HepG2 (cell line): ENCODE data around the gene GALNT10. TPM values are rescaled to one million over a fixed set of nuclear protein-coding genes. Genes with fewer than 3 reads are reported as not detected.

ENCODE experiments used
- ATAC-seq: fragments of 200-7000 bp; cut with Tn5 transposase; 3 replicates; pipeline ENCODE4 v1.9.1; 2020; ENCODE audit warnings: mild to moderate bottlenecking, moderate library complexity
- BruUV-seq: library from RNA; stranded (reverse); fragments of 400-500 nt; replicated peaks from 2 replicates; lab custom pipeline; 2021; lab: Mats Ljungman, UMichigan
- CTCF ChIA-PET: fragments of 300-600 bp; formaldehyde crosslinking; extraction: SDS; loops from one replicate; lab custom pipeline; 2021; ENCODE audit warnings: low total read pairs, inconsistent platforms, low intra/inter-chr PET ratio; lab: Yijun Ruan, JAX
- POLR2A ChIA-PET: fragments of 350-600 bp; sonication (Branson Sonifier 250); formaldehyde crosslinking; loops from one replicate; lab custom pipeline; 2020; ENCODE audit warnings: antibody characterized with exemption, inconsistent platforms; lab: Yijun Ruan, JAX
- DNase-seq: peaks from one replicate; pipeline ENCODE4 v3.0.0-alpha.2; 2015; ENCODE audit warnings: low spot score
- FAIRE-seq: peaks from 3 replicates; lab custom pipeline; 2011; peaks lifted over from hg19 to GRCh38; lab: Jason Lieb, UNC
- H2AFZ ChIP-seq: one replicate; pipeline ENCODE4 v1.6.1; 2011; ENCODE audit warnings: low read length, inconsistent platforms
- H3K27ac ChIP-seq: fragments of 300-600 bp; 3 replicates; pipeline ENCODE4 v1.8.0; 2011; ENCODE audit warnings: mixed run types, mild to moderate bottlenecking, mixed read lengths, low read length, inconsistent platforms; ENCODE audit not compliant: insufficient read depth; ENCODE audit errors: extremely low read length
- H3K27me3 ChIP-seq, 2 experiments: fragments of 200-600 bp in 1 of 2; 2 replicates in 1 of 2; 3 replicates in 1 of 2; pipeline versions ENCODE4 v1.6.0 to v1.8.0; 2011; ENCODE audit warnings: low read length in 2 of 2, mild to moderate bottlenecking in 2 of 2, moderate library complexity in 2 of 2, inconsistent platforms in 1 of 2; ENCODE audit not compliant: insufficient read depth in 2 of 2, control insufficient read depth in 1 of 2
- H3K36me3 ChIP-seq, 2 experiments: fragments of 200-600 bp in 1 of 2; replicated peaks in 1 of 2; 2 replicates in 1 of 2; 3 replicates in 1 of 2; pipeline versions ENCODE4 v1.5.1 to v1.8.0; 2011; ENCODE audit warnings: low read length in 2 of 2, inconsistent platforms in 1 of 2; ENCODE audit not compliant: insufficient read depth in 2 of 2, control insufficient read depth in 1 of 2
- H3K4me1 ChIP-seq: 2 replicates; pipeline ENCODE4 v1.5.1; 2012; ENCODE audit warnings: low read length, inconsistent platforms; ENCODE audit not compliant: insufficient read depth
- H3K4me2 ChIP-seq: 2 replicates; pipeline ENCODE4 v1.6.0; 2011; ENCODE audit warnings: low read depth, low read length, inconsistent platforms
- H3K4me3 ChIP-seq, 3 experiments: fragments of 200-600 bp in 1 of 3; sonication (generic), shearing (Covaris generic) in 1 of 3; replicated peaks in 1 of 3; 2 replicates each; pipeline ENCODE4 v1.5.1; 2011 to 2016; ENCODE audit warnings: low read length in 3 of 3, inconsistent platforms in 2 of 3, low read depth in 2 of 3, mild to moderate bottlenecking in 2 of 3, control low read depth in 1 of 3, mixed read lengths in 1 of 3; ENCODE audit not compliant: insufficient read depth in 1 of 3
- H3K79me2 ChIP-seq: one replicate; pipeline ENCODE4 v1.6.1; 2011; ENCODE audit warnings: low read length, inconsistent platforms; ENCODE audit not compliant: insufficient read depth
- H3K9ac ChIP-seq: 2 replicates; pipeline ENCODE4 v1.6.0; 2011; ENCODE audit warnings: mild to moderate bottlenecking, low read depth, low read length, inconsistent platforms; ENCODE audit not compliant: insufficient read depth
- H3K9me3 ChIP-seq: 2 replicates; pipeline ENCODE4 v1.5.1; 2012; ENCODE audit warnings: mild to moderate bottlenecking, low read length
- H4K20me1 ChIP-seq: 2 replicates; pipeline ENCODE4 v1.6.0; 2011; ENCODE audit warnings: inconsistent platforms, mild to moderate bottlenecking, low read length, moderate library complexity; ENCODE audit not compliant: insufficient read depth
- BORCS8-MEF2B ChIP-seq: sonication (generic); formaldehyde crosslinking; IDR thresholded peaks from 2 replicates; pipeline ENCODE4 v1.8.0; 2022; ENCODE audit warnings: mild to moderate bottlenecking, missing genetic modification reagents
- FOXK2 ChIP-seq: fragments of 450-650 bp; IDR thresholded peaks from 2 replicates; pipeline ENCODE4 v1.6.1; 2016
- NFYB ChIP-seq: sonication (generic); formaldehyde crosslinking; IDR thresholded peaks from 2 replicates; pipeline ENCODE4 v1.4.0; 2020; ENCODE audit warnings: missing genetic modification reagents
- PHF20 ChIP-seq: sonication (generic); formaldehyde crosslinking; IDR thresholded peaks from 2 replicates; pipeline ENCODE4 v1.5.0; 2020; ENCODE audit warnings: mild to moderate bottlenecking, missing genetic modification reagents
- PHF8 ChIP-seq: sonication (generic); formaldehyde crosslinking; IDR thresholded peaks from 2 replicates; pipeline ENCODE4 v1.5.0; 2020; ENCODE audit warnings: missing genetic modification reagents
- RARA ChIP-seq: IDR thresholded peaks from 2 replicates; pipeline ENCODE4 v1.6.1; 2016; ENCODE audit warnings: missing genetic modification reagents, missing compliant biosample characterization
- SOX5 ChIP-seq: IDR thresholded peaks from 2 replicates; pipeline ENCODE4 v1.6.1; 2016; ENCODE audit warnings: borderline replicate concordance
- THAP11 ChIP-seq: IDR thresholded peaks from 2 replicates; pipeline ENCODE4 v1.6.1; 2016; ENCODE audit warnings: missing biosample characterization, missing genetic modification reagents
- TMF1 ChIP-seq: sonication (generic); formaldehyde crosslinking; IDR thresholded peaks from 2 replicates; pipeline ENCODE4 v1.8.1; 2022; ENCODE audit warnings: low read depth, missing genetic modification reagents
- ZIK1 ChIP-seq: sonication (generic); formaldehyde crosslinking; IDR thresholded peaks from 2 replicates; pipeline ENCODE4 v1.5.0; 2020; ENCODE audit warnings: mild to moderate bottlenecking, low read depth, missing genetic modification reagents, borderline replicate concordance
- ZNF547 ChIP-seq: sonication (generic); formaldehyde crosslinking; IDR thresholded peaks from 2 replicates; pipeline ENCODE4 v1.5.1; 2020; ENCODE audit warnings: mild to moderate bottlenecking, missing genetic modification reagents
- ZNF660 ChIP-seq: sonication (generic); formaldehyde crosslinking; IDR thresholded peaks from 2 replicates; pipeline ENCODE4 v1.5.1; 2020; ENCODE audit warnings: mild to moderate bottlenecking, low read depth, missing genetic modification reagents, borderline replicate concordance
- WGBS: methylation state at CpG from one replicate; pipeline ENCODE4 v1.1.6; 2017; ENCODE audit warnings: low lambda C conversion rate; 5-methylcytosine and 5-hydroxymethylcytosine counted together
- in situ Hi-C: cut with HindIII; loops from 2 replicates; pipeline ENCODE4 v1.10.0; 2017; ENCODE audit warnings: low pct_unique_long_range_greater_than_20kb; ENCODE audit not compliant: extremely low pct_ligation_motif_present
- intact Hi-C: fragments of 100-400 bp; cut with micrococcal nuclease; formaldehyde crosslinking; loops from one replicate; pipeline ENCODE4 v1.10.0; 2022; ENCODE audit not compliant: unreplicated experiment
- polyA plus RNA-seq, 8 experiments: library from polyadenylated mRNA; depleted of rRNA in 3 of 8; stranded (reverse) in 7 of 8; unstranded in 1 of 8; fragments of >200 nt; fragmentation: Illumina TruSeq in 4 of 8; extraction: Trizol in 4 of 8; gene quantifications; 2 replicates each; pipeline versions ENCODE4 v1.2.1 to v1.2.3, GENCODE V29; 2011 to 2016; ENCODE audit warnings: low read depth in 4 of 8, missing spikeins in 1 of 8, mixed read lengths in 1 of 8; ENCODE audit not compliant: insufficient read depth in 1 of 8
- total RNA-seq, 5 experiments: library from RNA; depleted of rRNA; stranded (reverse); fragments of >200 nt; fragmentation: Illumina TruSeq; extraction: Trizol; gene quantifications; 2 replicates each; pipeline ENCODE4 v1.2.3, GENCODE V29; 2016; ENCODE audit warnings: low read depth in 1 of 5
- TF ChIP-seq, protein P1 (sequence below): sonication (generic); formaldehyde crosslinking; IDR thresholded peaks from 2 replicates; pipeline ENCODE4 v1.8.1; 2022; ENCODE audit warnings: low read depth, mild to moderate bottlenecking, missing genetic modification reagents
- TF ChIP-seq, protein P2 (sequence below), 2 experiments: fragments of 450-650 bp in 1 of 2; sonication (generic) in 1 of 2; formaldehyde crosslinking; IDR thresholded peaks; 2 replicates each; pipeline versions ENCODE4 v1.5.0 to v1.8.0; 2020 to 2022; ENCODE audit warnings: mild to moderate bottlenecking in 1 of 2, missing genetic modification reagents in 1 of 2
- TF ChIP-seq, protein P3 (sequence below): sonication (generic); formaldehyde crosslinking; IDR thresholded peaks from 2 replicates; pipeline ENCODE4 v1.8.1; 2023; ENCODE audit warnings: missing genetic modification reagents, mild to moderate bottlenecking, borderline replicate concordance

Gene GALNT10
- total and polyA plus RNA-seq, 2 of the 13 experiments (the other 11 are each of a cell fraction or from before 2014, with no cell fraction given): 8.1 to 11.2 TPM

DNA sequence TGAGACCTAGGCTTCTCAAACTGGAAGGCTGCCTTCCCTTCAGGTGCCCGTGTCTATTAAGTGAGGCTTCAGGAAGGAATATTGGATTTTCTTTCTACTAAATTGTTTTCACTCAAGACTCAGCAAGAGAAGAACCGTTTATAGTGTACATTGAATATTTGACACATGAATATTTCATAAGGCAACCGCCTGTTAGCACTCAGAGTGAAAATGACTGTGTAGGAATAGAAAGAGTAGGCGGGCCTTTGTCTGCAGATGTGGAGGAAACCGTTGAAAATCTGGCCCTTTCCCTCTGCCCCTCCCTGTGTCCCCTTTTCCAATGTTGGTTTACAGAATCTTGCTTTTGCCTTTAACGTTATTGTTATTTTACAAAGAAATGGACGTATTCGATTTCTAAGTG is 261.4 kb downstream of the GALNT10 start:
- peaks cover 17% of the 10 kb centered on the region for H3K79me2 ChIP-seq
- POLR2A ChIA-PET: no interaction called here
- H3K27me3 ChIP-seq: no peaks in the 10 kb centered on the region
- no peak for FAIRE-seq
- intact Hi-C loops (no loop called here), in situ Hi-C loops (no loop called here)
- no TSS peak for BruUV-seq
- CTCF ChIA-PET: no interaction called here
- no peak overlapping the region for H3K9ac ChIP-seq
- DNase-seq: no peak
- WGBS: 95% methylated on average over 8 of the region's 8 CpGs
- no peak overlapping the region for H2AFZ ChIP-seq
- ATAC-seq: no peak
- H3K4me2 ChIP-seq: no peak overlapping the region
- H3K27ac ChIP-seq: no peak overlapping the region
- TF ChIP-seq NFYB: no peak
- TF ChIP-seq, protein P1, sequence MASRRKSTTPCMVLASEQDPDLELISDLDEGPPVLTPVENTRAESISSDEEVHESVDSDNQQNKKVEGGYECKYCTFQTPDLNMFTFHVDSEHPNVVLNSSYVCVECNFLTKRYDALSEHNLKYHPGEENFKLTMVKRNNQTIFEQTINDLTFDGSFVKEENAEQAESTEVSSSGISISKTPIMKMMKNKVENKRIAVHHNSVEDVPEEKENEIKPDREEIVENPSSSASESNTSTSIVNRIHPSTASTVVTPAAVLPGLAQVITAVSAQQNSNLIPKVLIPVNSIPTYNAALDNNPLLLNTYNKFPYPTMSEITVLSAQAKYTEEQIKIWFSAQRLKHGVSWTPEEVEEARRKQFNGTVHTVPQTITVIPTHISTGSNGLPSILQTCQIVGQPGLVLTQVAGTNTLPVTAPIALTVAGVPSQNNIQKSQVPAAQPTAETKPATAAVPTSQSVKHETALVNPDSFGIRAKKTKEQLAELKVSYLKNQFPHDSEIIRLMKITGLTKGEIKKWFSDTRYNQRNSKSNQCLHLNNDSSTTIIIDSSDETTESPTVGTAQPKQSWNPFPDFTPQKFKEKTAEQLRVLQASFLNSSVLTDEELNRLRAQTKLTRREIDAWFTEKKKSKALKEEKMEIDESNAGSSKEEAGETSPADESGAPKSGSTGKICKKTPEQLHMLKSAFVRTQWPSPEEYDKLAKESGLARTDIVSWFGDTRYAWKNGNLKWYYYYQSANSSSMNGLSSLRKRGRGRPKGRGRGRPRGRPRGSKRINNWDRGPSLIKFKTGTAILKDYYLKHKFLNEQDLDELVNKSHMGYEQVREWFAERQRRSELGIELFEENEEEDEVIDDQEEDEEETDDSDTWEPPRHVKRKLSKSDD (CRISPR knock-in tag): no peak
- TF ChIP-seq, protein P2, sequence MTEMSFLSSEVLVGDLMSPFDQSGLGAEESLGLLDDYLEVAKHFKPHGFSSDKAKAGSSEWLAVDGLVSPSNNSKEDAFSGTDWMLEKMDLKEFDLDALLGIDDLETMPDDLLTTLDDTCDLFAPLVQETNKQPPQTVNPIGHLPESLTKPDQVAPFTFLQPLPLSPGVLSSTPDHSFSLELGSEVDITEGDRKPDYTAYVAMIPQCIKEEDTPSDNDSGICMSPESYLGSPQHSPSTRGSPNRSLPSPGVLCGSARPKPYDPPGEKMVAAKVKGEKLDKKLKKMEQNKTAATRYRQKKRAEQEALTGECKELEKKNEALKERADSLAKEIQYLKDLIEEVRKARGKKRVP (CRISPR knock-in tag; IDR thresholded peaks at IDR 0.05): no peak
- no peak for TF ChIP-seq RARA (CRISPR knock-in tag)
- no peak for TF ChIP-seq ZNF547 (CRISPR knock-in tag)
- no peak for TF ChIP-seq THAP11
- no peak for TF ChIP-seq PHF20
- TF ChIP-seq SOX5 (CRISPR knock-in tag): no peak
- no peak for TF ChIP-seq FOXK2
- no peak for TF ChIP-seq TMF1 (CRISPR knock-in tag)
- no peak for TF ChIP-seq BORCS8-MEF2B (CRISPR knock-in tag)
- no peak for TF ChIP-seq ZIK1
- no peak for TF ChIP-seq PHF8 (CRISPR knock-in tag)
- TF ChIP-seq, protein P3, sequence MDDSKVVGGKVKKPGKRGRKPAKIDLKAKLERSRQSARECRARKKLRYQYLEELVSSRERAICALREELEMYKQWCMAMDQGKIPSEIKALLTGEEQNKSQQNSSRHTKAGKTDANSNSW (CRISPR knock-in tag): no peak
- TF ChIP-seq ZNF660 (CRISPR knock-in tag): no peak
- peaks cover 10 to 40% of the 10 kb centered on the region in 2 experiments for H3K36me3 ChIP-seq
- H3K9me3 ChIP-seq: no peaks in the 10 kb centered on the region
- peaks cover 39% of the 10 kb centered on the region for H3K4me1 ChIP-seq
- peaks cover 7% of the 10 kb centered on the region for H4K20me1 ChIP-seq
- no peak overlapping the region for H3K4me3 ChIP-seq
